ENCODE results near the gene ZNF827. TPM values are rescaled to one million over a fixed set of nuclear protein-coding genes. Genes with fewer than 3 reads are reported as not detected.

Gene ZNF827
- total and polyA plus RNA-seq, 2 of the 8 experiments (the other 6 are each of a cell fraction or from before 2014, with no cell fraction given), result 25.3 to 26.2 TPM

GRCh38 chr4:145933134-145933533 is 5.5 kb downstream of the ZNF827 start:
- Histone ChIP-seq H3K4me3 (ENCODE audit: extremely low read depth in 1 of 4, insufficient read depth in 2 of 4, low read depth in 3 of 4, low read length in 4 of 4) (no peak overlapping the region), H3K79me2 (ENCODE audit: control insufficient read depth in 1 of 2, insufficient read depth in 2 of 2, low read length in 2 of 2) (peaks cover 5 to 84% of the 10 kb centered on the region in 2 experiments), H2AK5ac (ENCODE audit: low read depth, low read length) (no peak overlapping the region), H4K20me1 (replicated peaks in 1 of 2; ENCODE audit: control insufficient read depth in 1 of 2, insufficient read depth in 2 of 2, low read length in 2 of 2) (peaks cover 0 to 4% of the 10 kb centered on the region in 2 experiments), H2BK20ac (ENCODE audit: low read length) (no peak overlapping the region), H2BK15ac (ENCODE audit: low read length) (no peak overlapping the region), H2BK120ac (replicated peaks; ENCODE audit: low read depth, low read length) (no peak overlapping the region), H3K36me3 (ENCODE audit: control insufficient read depth in 2 of 4, insufficient read depth in 4 of 4, low read length in 3 of 4) (no peaks in the 10 kb centered on the region), H3K79me1 (ENCODE audit: low read depth, low read length) (peaks cover 6% of the 10 kb centered on the region; the same call in 1 of the 2 replicates), H3K9me3 (ENCODE audit: insufficient read depth in 2 of 2, low read depth in 1 of 2, low read length in 1 of 2) (no peaks in the 10 kb centered on the region), H3K18ac (ENCODE audit: extremely low read depth, low read length) (no peak overlapping the region), H3K14ac (ENCODE audit: insufficient read length) (no peak overlapping the region), H3K23ac (ENCODE audit: insufficient read length) (no peak overlapping the region), H3K27me3 (replicated peaks in 1 of 4; ENCODE audit: control insufficient read depth in 3 of 4, extremely low read depth in 1 of 4, insufficient read depth in 3 of 4, low read length in 3 of 4) (peaks cover 0 to 1% (median 0%) of the 10 kb centered on the region in 4 experiments; a peak in 1 of 7 replicates), H3K56ac (replicated peaks; ENCODE audit: insufficient read length, low read depth, low read length) (no peak overlapping the region), H2AFZ (ENCODE audit: low read length) (no peak overlapping the region), H4K5ac (ENCODE audit: insufficient read length, low read depth, low read length) (no peak overlapping the region), H3K9ac (replicated peaks in 1 of 4; ENCODE audit: extremely low read depth in 1 of 4, low read depth in 3 of 4, low read length in 3 of 4) (no peak overlapping the region), H3K4ac (replicated peaks; ENCODE audit: insufficient read length, low read depth, low read length) (no peak overlapping the region), H4K91ac (replicated peaks; ENCODE audit: insufficient read length, low read length) (no peak overlapping the region), H3K4me2 (ENCODE audit: insufficient read depth in 1 of 2, low read depth in 2 of 2, low read length in 2 of 2) (no peak overlapping the region; a peak in 1 of 4 replicates), H2BK12ac (ENCODE audit: low read depth, low read length) (no peak overlapping the region), H3K27ac (ENCODE audit: low read depth, low read length) (no peak overlapping the region), H4K8ac (ENCODE audit: extremely low read depth, insufficient read depth, low read length) (no peak overlapping the region), H3K4me1 (replicated peaks in 1 of 4; ENCODE audit: control insufficient read depth in 3 of 4, insufficient read depth in 4 of 4, low read length in 3 of 4) (peaks cover 2 to 18% (median 11%) of the 10 kb centered on the region in 4 experiments; a peak in 4 of 7 replicates), H2BK5ac (ENCODE audit: low read depth, low read length) (no peak overlapping the region), H3K23me2 (ENCODE audit: low read depth, low read length) (peaks cover 8% of the 10 kb centered on the region)
- TF ChIP-seq CHD1 (IDR thresholded peaks at IDR 0.05; ENCODE audit: low read depth, low read length), result no peak
- ChIA-PET CTCF (ENCODE audit: partially characterized antibody) (interaction anchor here (1.1 to 1.9 kb wide), 4 partner anchors 12 to 117 kb away, joined by 3 to 5 read pairs (median 4); no protein-coding TSS in a partner anchor), POLR2A (ENCODE audit: partially characterized antibody) (interaction anchor here (1.1 to 1.2 kb wide), 2 partner anchors 11 to 45 kb away, joined by 3 to 5 read pairs; no protein-coding TSS in a partner anchor)
- no peak for FAIRE-seq
- 82% methylated on average over 2 of the region's 2 CpGs; no CpG with 5 or more reads in 1 of the 2 experiments for WGBS, 2 experiments (ENCODE audit: extremely low coverage in 1 of 2, insufficient coverage in 1 of 2, insufficient read length in 1 of 2, insufficient replicate concordance in 2 of 2, low coverage in 1 of 2, low lambda C conversion rate in 2 of 2, missing lambda C conversion rate in 1 of 2)
- DNase-seq (ENCODE audit: low read depth in 1 of 2, low spot score in 2 of 2), result no peak

Measured in H1 (cell line).